ENCODE results near the gene FHIP1B.

The FHIP1B gene

DNA sequence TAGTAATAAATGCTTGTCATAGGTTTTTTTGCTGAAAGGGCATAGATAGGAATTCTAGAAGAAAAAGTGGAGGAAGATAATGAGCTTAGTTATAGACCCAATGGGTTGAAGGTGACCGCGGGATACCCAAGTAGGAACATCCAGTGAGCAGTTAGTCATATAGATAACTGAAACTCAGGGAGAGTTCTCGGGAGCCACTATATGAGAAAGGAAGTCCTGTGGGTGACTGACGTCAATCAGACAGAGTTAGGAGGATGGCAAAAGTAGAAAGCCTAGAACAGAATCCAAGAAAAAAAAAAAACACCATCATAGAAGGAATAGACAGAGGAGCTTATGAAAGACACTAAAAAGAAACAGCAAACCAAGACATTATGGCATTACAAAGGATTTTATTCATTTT is 2.8 kb upstream of the FHIP1B start:
- Histone ChIP-seq H3K27me3 (no peaks in the 10 kb centered on the region), H3K4me1 (no peaks in the 10 kb centered on the region)
- TF ChIP-seq, protein P1, sequence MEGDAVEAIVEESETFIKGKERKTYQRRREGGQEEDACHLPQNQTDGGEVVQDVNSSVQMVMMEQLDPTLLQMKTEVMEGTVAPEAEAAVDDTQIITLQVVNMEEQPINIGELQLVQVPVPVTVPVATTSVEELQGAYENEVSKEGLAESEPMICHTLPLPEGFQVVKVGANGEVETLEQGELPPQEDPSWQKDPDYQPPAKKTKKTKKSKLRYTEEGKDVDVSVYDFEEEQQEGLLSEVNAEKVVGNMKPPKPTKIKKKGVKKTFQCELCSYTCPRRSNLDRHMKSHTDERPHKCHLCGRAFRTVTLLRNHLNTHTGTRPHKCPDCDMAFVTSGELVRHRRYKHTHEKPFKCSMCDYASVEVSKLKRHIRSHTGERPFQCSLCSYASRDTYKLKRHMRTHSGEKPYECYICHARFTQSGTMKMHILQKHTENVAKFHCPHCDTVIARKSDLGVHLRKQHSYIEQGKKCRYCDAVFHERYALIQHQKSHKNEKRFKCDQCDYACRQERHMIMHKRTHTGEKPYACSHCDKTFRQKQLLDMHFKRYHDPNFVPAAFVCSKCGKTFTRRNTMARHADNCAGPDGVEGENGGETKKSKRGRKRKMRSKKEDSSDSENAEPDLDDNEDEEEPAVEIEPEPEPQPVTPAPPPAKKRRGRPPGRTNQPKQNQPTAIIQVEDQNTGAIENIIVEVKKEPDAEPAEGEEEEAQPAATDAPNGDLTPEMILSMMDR (IDR thresholded peaks at IDR 0.05; ENCODE audit: low read depth, low read length) = no peak

DNA sequence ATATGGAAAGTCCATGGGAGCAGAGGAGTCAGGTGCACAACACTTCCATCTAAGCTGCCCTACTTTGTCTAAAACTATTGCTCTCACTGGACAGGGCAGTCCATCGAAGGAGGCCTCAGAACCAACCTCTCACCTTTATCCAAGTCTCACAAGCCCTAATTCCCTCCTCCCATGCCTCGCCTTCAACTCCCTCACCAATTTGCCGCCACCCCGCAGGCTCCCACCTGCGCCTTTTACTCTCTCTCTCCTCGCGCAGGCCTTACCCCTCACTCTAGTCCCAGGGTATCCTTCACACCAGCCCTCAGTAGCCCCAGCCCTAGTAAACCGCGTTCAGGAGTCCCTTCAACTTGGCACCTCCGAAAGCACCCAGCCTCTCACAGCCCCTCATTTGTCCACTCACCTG is 451 bp downstream of the FHIP1B start:
- Histone ChIP-seq H3K4me3 (ENCODE audit: low read depth, low read length) (peak overlapping the region; percentile 86), H3K36me3 (no peaks in the 10 kb centered on the region), H3K9me3 (no peaks in the 10 kb centered on the region), H3K4me1 (no peaks in the 10 kb centered on the region), H3K27me3 (no peaks in the 10 kb centered on the region)
- TF ChIP-seq, protein P1 (IDR thresholded peaks at IDR 0.05; ENCODE audit: low read depth, low read length) = no peak
- no peak for DNase-seq

More for the DNA sequence above, 2.8 kb upstream of the FHIP1B start:
- H3K4me3 ChIP-seq (ENCODE audit: low read depth, low read length) = no peak overlapping the region
- no peaks in the 10 kb centered on the region for H3K36me3 ChIP-seq
- no peak for DNase-seq
- H3K9me3 ChIP-seq = no peaks in the 10 kb centered on the region

DNA sequence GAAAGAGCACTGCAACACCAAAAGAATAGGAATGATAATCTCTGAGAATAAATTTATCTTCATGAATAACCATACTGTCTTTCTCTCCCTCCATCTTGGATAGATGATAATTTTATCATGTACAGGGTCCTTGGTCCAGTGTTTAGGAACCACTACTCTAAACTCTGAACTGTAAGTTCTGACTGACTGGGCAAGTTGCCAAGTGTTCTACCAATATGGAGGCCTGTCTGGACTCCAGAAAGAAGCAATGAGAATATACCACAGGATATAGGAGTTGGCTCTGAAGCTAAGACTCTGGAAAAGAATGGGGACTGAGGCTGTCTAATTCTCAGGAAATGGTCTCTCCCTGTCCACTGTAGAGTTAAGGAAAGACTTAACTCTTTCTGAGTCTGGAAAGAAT is 1.5 kb downstream of the FHIP1B start:
- H3K36me3 ChIP-seq = no peaks in the 10 kb centered on the region
- no peaks in the 10 kb centered on the region for H3K9me3 ChIP-seq
- no peak overlapping the region for H3K4me3 ChIP-seq (ENCODE audit: low read depth, low read length)
- TF ChIP-seq, protein P1 (IDR thresholded peaks at IDR 0.05; ENCODE audit: low read depth, low read length) = no peak
- DNase-seq = no peak
- H3K4me1 ChIP-seq = no peaks in the 10 kb centered on the region
- H3K27me3 ChIP-seq = no peaks in the 10 kb centered on the region

DNA sequence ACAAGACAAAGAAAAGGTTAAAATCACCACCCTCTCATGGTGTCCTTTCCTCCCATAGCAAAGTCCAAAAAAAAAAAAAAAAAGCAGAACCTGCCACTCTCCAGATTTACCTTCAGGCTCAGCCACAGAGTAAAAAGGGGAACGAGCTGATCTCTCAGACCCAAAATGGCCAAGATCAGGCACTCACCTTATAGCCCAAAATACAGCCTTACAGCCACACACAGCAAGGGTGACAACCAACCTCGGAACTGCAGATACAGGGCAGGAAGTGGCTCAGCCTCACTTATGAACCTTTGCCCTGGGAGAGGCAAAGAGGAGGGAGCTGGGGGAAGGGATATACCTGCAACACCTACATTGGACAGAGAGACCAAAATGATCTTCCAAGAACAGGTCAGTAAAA is 4.5 kb downstream of the FHIP1B start:
- Histone ChIP-seq H3K36me3 (no peaks in the 10 kb centered on the region), H3K27me3 (no peaks in the 10 kb centered on the region), H3K4me1 (no peaks in the 10 kb centered on the region), H3K9me3 (no peaks in the 10 kb centered on the region), H3K4me3 (ENCODE audit: low read depth, low read length) (no peak overlapping the region)
- no peak for DNase-seq
- TF ChIP-seq, protein P1 (IDR thresholded peaks at IDR 0.05; ENCODE audit: low read depth, low read length) = no peak

DNA sequence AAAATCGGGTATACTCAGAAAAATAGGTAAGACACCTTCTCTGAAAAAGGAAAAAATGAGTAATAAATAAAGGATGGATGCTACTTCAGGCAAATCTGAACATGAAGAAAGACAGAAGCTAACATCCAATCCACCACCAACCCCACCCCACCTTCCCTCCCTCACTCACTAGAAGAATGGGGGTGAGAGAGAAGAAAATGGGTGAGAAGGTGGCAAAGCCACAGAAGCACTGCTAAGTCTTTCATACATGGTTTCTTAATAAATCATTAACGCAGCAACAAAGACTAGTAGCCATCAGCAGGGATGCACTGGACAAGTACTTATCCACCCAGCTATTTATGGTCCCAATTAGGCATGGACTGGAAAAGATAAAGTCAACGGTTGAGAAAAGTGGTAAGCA is 5.9 kb downstream of the FHIP1B start:
- H3K4me1 ChIP-seq = no peaks in the 10 kb centered on the region
- H3K27me3 ChIP-seq = no peaks in the 10 kb centered on the region
- H3K4me3 ChIP-seq (ENCODE audit: low read depth, low read length) = no peak overlapping the region
- DNase-seq = no peak
- no peaks in the 10 kb centered on the region for H3K9me3 ChIP-seq
- TF ChIP-seq, protein P1 (IDR thresholded peaks at IDR 0.05; ENCODE audit: low read depth, low read length) = no peak
- H3K36me3 ChIP-seq = no peaks in the 10 kb centered on the region

DNA sequence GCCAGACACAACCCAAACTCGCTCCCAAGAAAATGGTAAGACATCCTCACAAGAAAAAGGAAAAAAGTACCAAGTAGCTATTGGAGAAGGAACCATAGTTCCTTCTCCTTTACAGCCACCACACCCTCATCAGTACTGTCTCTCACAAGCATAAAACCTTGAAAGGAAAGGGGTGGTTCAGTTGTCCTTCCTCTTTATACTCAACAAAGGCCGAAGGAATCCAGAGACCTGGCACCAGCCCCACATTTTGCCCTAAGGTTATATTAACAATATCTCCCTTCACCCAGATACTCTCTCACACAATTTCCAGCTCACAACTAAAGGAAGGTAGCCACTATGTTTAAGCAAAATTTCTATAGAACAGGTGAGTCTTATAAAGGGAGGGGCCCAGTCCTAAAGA is 8.5 kb downstream of the FHIP1B start:
- no peaks in the 10 kb centered on the region for H3K9me3 ChIP-seq
- DNase-seq = no peak
- no peaks in the 10 kb centered on the region for H3K36me3 ChIP-seq
- TF ChIP-seq, protein P1 (IDR thresholded peaks at IDR 0.05; ENCODE audit: low read depth, low read length) = no peak
- no peaks in the 10 kb centered on the region for H3K27me3 ChIP-seq
- no peak overlapping the region for H3K4me3 ChIP-seq (ENCODE audit: low read depth, low read length)
- H3K4me1 ChIP-seq = no peaks in the 10 kb centered on the region
